Left hindlimb (tissue), 1 donor: ENCODE data around the gene FHIT.

Experiments used
- DNase-seq: peaks from one replicate; pipeline ENCODE4 v3.0.0-alpha.2; 2018

The FHIT gene

DNA sequence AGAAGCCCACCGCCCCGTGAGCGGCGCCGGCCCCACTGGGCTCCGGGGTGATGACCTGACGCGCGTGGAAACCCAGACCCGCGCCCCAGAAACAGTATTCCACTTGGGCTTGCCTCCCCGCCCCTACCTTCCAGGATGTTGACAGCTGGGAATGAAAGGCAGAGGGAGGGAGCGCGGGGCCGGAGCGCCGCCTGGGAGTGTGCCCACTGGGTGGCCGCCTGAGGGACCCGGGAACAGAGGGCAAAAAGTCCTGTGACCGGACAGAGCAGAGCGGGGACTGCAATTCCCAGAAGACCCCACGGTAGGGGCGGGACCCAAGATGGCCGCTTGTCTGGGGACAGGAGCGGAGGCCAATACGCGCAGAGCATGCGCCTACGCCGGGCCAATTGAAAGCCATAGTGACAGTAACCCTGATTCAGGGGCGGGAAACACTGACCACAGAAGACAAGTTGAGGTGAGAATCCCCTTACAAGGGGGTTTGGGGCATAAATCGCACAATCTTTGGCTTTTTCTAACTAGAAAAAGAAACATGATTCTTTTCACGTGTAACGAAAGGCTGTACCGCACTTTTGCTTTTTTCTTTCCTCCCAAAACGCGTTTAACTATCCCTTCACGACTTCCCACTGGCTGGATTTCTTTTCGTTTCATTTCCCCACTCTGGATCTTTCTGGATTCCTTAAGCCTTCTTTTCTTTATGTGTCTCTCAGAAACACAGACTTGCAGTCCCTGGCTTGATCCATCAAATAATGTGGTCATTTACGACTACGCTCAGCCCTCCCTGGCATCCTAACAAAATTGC is at the start of gene FHIT:
TSS of gene FHIT (minus strand) at position 279 of the 799 bp plus-strand sequence.
- peak; percentile 96 for DNase-seq

GRCh38 chr3:61300786-61301185 is 49.5 kb upstream of the FHIT start:
- DNase-seq, result no peak

DNA sequence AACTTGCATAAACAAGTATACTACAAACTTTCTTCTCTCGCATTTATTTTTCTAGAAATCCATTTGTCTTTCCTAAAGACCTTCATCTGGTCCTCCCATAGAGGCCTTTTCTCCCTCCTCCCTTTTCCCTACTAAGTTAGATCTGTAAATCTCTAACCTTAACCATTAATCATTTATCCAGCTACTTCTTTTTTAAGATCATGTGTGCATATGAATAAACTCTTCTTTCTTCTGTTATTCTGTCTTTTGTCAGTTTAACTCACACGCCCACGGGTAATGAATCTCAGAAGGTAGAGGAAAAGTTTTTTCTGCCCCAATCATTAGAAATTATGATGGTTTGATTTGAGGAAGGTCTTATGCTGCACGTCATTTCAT is 48.7 kb upstream of the FHIT start:
- DNase-seq, result no peak

DNA sequence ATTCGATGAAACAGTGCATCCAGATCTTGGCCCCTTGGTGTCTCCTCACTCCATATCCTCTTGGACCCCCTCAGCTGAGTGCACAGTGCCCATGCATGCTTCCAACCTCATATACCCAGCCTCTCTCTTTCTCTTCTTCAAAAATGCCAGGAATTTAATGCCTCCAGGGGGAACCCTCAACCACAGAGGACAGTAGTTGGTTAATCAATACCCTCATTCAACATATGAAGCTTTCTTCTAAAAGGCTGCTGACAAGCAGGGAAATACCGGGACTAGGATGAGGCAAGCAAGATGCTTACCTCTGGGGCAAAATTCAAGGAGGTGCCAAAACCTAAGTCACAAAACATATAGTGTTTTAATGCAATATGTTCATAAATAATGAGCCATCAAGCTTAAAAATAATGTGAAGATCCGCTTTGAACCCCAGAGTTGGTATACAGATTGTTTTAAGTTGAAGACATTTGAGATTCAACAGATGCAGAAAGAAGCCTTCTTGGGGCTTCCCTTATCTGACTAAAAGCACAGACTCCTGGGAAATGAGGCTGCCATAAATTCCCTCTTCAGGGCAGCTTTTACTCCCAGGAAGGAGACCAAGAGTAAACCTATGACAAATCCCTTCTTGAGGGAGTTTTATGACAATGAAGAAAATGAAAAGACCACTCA is 48.2 kb upstream of the FHIT start:
- DNase-seq, result no peak

- DNase-seq, result no peak
Measured at GRCh38 chr3:61297821-61298220, 46.6 kb upstream of the FHIT start.

DNA sequence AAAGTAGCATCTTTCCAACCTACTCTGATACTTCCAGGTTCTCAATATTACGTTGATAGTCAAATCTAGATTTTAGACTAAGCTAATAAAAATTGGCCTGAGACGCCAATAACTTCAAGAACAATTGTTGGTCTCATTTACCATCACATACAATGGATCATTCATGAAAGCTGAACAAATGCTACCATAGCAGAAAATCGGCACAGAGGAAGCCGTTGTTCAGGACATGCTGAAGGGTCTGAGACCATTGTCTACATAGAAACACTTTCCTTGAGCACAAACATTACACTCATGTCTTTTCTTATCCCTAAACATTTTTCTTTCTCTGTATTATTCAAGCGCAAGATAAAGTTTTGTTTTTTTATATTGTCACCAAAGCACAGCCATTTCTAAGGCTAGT is 37.2 kb upstream of the FHIT start:
- no peak for DNase-seq

DNA sequence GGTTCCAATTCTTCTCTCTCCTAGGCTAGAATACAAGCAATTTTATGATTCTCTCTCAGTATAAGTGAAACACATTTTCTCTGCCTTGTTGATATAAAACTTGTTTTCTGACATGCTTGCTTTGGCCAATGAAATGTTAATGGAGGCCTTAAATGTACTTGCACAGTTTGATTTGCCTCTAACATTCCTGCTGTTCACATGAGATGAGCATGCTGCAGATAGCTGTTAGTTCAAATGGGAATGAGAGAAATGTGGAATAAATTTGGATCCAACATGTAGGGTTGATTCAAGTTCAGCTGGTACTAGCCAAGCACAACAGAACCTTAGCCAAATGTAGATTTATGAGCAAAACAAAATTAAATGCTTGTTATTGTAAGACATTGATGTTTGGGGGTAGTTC is 32.6 kb upstream of the FHIT start:
- DNase-seq, result no peak

DNA sequence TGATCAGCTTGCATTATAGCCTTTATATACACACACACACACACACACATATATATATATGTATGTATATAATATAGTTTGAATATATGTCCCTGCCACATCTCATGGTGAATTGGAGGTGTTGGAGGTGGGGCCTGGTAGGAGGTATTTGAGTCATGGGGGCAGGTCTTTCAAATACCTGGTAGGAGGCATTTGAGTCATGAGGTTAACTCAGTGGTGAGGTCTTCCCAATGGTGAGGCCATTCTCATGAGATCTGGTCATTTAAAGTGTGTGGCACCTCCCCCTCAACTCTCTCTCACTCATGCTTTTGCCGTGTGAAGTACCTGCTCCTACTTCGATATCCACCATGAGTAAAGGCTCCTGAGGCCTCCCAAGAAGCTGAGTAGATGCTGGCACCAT is 27.5 kb upstream of the FHIT start:
- DNase-seq, result no peak

DNA sequence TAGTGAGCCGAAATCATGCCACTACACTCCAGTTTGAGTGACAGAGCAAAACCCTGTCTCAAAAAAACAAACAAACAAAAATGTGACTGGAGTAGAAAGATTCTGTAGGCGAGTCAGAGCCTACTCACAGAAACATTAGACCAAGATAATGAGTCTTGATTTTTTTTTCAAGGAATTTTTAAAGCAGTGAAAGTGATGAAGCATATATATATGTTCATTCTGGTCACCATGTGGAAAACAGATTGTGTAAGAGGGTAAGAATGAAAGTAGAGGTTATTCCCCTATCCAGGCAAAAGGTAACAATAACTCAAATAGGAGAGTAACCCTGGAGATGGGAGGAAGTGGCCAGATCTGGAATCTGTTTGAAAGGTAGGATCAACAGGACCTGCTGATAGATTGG is 26.2 kb upstream of the FHIT start:
- DNase-seq, result no peak

DNA sequence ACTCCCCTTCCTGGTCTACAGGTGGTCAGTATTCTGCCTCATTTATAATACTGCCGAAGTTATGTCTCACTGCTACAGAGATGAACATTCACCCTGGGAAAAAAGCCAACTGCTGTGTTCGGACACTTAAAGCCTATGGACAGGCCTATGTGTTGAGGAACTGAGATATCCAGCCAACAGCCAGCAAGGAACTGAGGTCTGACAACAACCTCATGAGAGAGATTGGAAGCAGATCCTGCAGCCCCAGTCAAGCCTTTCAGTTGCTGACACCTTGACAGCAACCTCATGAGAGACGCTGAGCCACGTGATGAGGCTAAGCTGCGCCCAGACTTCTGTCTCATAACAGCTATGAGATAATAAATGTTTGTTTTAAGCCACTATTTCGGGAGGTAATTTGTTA is 18.2 kb upstream of the FHIT start:
- no peak for DNase-seq

DNA sequence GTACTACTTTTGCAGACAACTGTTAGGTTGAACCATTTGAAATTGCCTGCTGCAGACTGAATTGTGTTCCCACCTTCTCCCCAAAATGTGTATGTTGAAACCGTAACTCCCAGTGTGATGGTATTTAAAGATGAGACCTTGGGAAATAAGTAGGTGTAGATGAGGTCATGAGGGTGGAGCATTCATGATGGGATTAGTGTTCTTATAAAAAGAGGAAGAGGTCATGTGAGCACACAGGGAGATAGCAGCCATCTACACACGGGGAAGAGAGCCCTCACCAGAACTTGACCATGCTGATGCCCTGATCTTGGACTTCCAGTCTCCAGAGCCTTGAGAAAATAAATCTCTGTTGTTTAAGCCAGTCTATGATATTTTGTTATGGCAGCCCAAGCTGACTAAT is 17.4 kb upstream of the FHIT start:
- DNase-seq, result no peak

DNA sequence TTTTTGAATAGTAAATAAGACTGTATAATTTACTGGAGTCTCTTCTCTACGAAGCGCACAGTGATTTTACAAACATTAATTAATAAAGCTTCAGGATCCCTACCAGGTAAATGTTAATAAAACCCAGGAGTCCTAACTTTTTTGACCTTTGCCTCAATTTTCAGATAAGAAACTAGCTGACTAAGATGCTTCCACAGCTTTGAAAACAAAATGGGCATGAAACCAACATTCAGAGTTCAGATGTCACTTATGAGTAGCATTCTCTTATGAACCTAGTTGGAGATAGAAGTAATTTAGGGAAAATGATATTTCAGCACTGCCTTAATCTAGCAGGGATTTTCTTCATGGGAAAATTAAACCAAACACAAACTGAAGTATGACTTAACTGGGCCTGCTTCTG is 13.0 kb upstream of the FHIT start:
- no peak for DNase-seq

DNA sequence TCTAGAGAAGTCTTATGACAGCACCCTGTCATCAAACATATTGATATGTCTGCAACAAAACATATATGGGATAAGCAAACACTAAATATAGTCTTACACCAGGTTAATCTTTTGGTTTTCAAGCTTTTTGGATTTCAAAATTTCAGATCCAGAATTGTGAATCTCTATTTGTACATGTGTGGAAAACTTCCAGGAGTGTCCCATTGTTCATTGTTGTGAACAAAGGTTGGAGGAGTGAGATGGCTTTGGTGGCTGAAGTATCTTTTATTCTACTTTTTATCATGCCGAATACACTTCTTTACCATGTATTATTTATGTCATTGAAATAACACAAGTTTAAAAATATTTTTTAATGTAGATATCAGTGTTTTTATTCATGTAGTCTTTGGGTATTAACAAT is 5.9 kb upstream of the FHIT start:
- no peak for DNase-seq

- no peak for DNase-seq
Measured at GRCh38 chr3:61253756-61254155, 2.5 kb upstream of the FHIT start.

DNA sequence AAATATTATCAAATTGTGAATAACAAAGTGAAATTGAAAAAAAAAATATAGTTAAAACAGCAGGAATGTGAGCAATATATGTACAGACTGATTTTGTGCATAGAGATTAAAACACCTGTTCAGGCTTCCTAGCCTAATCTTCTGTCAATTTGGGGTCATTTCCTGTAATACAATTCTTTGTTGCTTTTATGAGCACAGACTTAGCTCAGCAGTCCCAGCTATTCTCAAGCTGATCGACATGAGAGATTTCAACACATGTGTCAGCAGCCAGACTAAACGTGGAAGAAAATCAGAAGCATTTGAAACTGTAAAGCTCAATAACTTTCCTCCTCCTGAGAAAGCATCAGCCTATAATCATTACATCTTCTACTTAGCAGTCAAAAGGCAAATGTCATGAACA is 1.6 kb upstream of the FHIT start:
- DNase-seq, result no peak

DNA sequence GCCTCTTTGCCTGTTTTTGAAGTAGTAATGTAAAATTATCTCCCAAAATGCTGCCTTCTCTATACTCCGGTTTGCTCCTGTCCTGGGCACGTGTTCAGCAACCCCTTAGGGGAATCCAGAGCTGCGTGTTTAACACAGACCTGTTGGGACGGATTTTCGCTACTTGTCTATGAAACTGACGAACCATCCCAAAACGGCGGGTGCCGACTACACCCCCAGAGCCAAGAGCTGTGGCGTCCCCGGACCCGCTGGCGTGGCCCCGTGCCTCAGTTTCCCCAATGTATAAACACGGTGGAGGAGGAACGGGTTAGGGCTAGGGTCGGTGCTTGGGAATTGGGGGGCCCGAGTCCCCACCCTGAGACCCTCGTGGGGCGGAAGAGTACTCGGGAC is 473 bp downstream of the FHIT start:
- DNase-seq, result peak; percentile 35

- DNase-seq, result no peak
Measured at GRCh38 chr3:61248496-61248895, 2.8 kb downstream of the FHIT start.

GRCh38 chr3:61247191-61247590 is 4.1 kb downstream of the FHIT start:
- no peak for DNase-seq

GRCh38 chr3:61239871-61240270 is 11.4 kb downstream of the FHIT start:
- DNase-seq, result peak; percentile 62

GRCh38 chr3:61237858-61238257 is 13.4 kb downstream of the FHIT start:
- no peak for DNase-seq

DNA sequence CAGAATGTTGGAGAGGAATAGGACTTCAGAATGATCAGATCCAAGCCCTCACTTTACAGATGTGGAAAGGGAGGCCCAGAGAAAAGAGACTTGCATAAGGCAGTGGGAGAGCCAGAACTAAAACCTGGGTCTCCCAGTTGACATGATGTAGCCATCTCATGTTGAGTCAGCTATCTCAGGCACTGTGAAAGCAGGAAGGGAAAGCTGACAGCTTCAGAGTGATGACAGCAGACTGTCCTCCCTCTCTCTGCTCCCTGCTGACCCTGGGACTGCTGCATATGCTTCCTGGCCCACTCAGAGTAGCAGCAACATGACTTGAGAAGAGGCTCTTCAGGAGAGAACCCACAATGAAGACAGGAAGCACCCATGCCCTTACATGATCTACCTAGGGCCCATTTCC is 14.7 kb downstream of the FHIT start:
- DNase-seq, result no peak

GRCh38 chr3:61233746-61234145 is 17.5 kb downstream of the FHIT start:
- DNase-seq, result no peak

DNA sequence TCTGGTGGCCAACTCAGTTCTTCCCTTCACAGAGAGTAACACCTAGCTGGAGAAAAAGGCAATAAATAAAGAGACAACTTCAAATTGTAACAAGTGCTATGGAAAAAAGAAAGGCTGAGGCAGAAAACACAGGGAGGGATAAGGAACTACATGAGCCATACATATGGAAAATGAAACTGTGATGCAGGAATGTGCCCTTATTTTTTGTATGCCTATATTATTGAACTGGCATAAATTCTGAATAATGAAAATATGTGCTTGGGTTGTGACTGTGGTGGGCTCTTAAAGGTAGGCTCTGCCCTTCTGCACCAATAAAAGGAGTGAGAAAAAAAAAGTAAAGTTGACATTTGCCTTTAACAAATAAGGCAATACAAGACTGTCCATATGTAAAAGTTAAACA is 19.6 kb downstream of the FHIT start:
- DNase-seq, result no peak

GRCh38 chr3:61227799-61228198 is 23.5 kb downstream of the FHIT start:
- DNase-seq, result no peak

GRCh38 chr3:61226166-61226686 is 25.0 kb downstream of the FHIT start:
- no peak for DNase-seq
